GM10847 (cell line): ENCODE results near the gene LTA.

Source experiments
- POLR2A ChIP-seq: IDR thresholded peaks from 2 replicates; pipeline ENCODE4 v1.6.1; 2011; ENCODE audit not compliant: insufficient read length; ENCODE audit errors: extremely low read depth

LTA gene

GRCh38 chr6:31620586-31621319, 48.7 kb downstream of the LTA start, which contains the start of gene PRRC2A:
Gene PRRC2A (plus strand): TSS chr6:31620715. CDS start chr6:31622790, 2,075 bp downstream.
- peak; percentile 60 for TF ChIP-seq POLR2A

- no peak for TF ChIP-seq POLR2A
Measured at GRCh38 chr6:31621320-31621939, 49.3 kb downstream of the LTA start.

GRCh38 chr6:31621991-31622390, 49.9 kb downstream of the LTA start:
- TF ChIP-seq POLR2A = no peak

GRCh38 chr6:31622684-31623091, 50.6 kb downstream of the LTA start:
- TF ChIP-seq POLR2A = no peak
